Common myeloid progenitor, CD34-positive (primary cell): ENCODE measurements around the gene FBXW5.

Experiments used
- CTCF ChIA-PET: fragments of 350-600 bp; sonication (Branson Sonifier 250); formaldehyde crosslinking; loops from one replicate; lab custom pipeline; 2021; ENCODE audit warnings: antibody characterized with exemption; lab: Charles Lee
- POLR2A ChIA-PET: fragments of 350-600 bp; sonication (Branson Sonifier 250); formaldehyde crosslinking; loops from one replicate; lab custom pipeline; 2021; ENCODE audit warnings: antibody characterized with exemption; lab: Charles Lee
- DNase-seq, 3 donors: peaks; one replicate each; pipeline versions ENCODE4 v3.0.0 to v3.0.0-alpha.2; 2013
- H3K27ac ChIP-seq, 2 experiments: 1 replicate in 1 of 2; 2 replicates in 1 of 2; pipeline ENCODE4 v1.7.0; 2013; ENCODE audit warnings: inconsistent platforms in 2 of 2, low read length in 2 of 2, mild to moderate bottlenecking in 2 of 2, low read depth in 1 of 2, moderate library complexity in 1 of 2; ENCODE audit not compliant: severe bottlenecking in 2 of 2, insufficient read depth in 1 of 2, poor library complexity in 1 of 2
- H3K27me3 ChIP-seq, 5 experiments: replicated peaks in 2 of 5; 1 replicate in 3 of 5; 2 replicates in 2 of 5; pipeline versions ENCODE4 v1.6.1 to v1.7.0; 2013; ENCODE audit warnings: low read length in 4 of 5, mild to moderate bottlenecking in 2 of 5, moderate library complexity in 2 of 5, inconsistent platforms in 1 of 5; ENCODE audit not compliant: insufficient read depth in 5 of 5, control insufficient read depth in 4 of 5
- H3K36me3 ChIP-seq, 4 experiments: 1 replicate in 2 of 4; 2 replicates in 2 of 4; pipeline versions ENCODE4 v1.6.1 to v1.7.0; 2013; ENCODE audit warnings: low read length in 3 of 4, control low read depth in 1 of 4, mild to moderate bottlenecking in 1 of 4; ENCODE audit not compliant: control insufficient read depth in 4 of 4, insufficient read depth in 4 of 4
- H3K4me1 ChIP-seq, 4 experiments: 1 replicate in 3 of 4; 2 replicates in 1 of 4; pipeline versions ENCODE4 v1.6.1 to v1.7.1; 2013; ENCODE audit warnings: low read length in 3 of 4, mild to moderate bottlenecking in 3 of 4, control low read depth in 1 of 4, inconsistent platforms in 1 of 4, moderate library complexity in 1 of 4; ENCODE audit not compliant: control insufficient read depth in 4 of 4, insufficient read depth in 4 of 4; ENCODE audit errors: control extremely low read depth in 1 of 4
- H3K4me3 ChIP-seq, 7 experiments: 1 replicate in 4 of 7; 2 replicates in 3 of 7; pipeline versions ENCODE4 v1.5.1 to v1.7.0; 2013; ENCODE audit warnings: mild to moderate bottlenecking in 7 of 7, low read length in 6 of 7, moderate library complexity in 6 of 7, inconsistent platforms in 2 of 7, low read depth in 2 of 7, control low read depth in 1 of 7; ENCODE audit not compliant: insufficient read depth in 4 of 7, control insufficient read depth in 1 of 7; ENCODE audit errors: extremely low read depth in 1 of 7
- H3K9me3 ChIP-seq, 5 experiments: 1 replicate in 4 of 5; 2 replicates in 1 of 5; pipeline versions ENCODE4 v1.6.1 to v1.7.1; 2013; ENCODE audit warnings: low read length in 4 of 5, mild to moderate bottlenecking in 2 of 5, inconsistent platforms in 1 of 5, low read depth in 1 of 5, moderate library complexity in 1 of 5; ENCODE audit not compliant: control insufficient read depth in 4 of 5, insufficient read depth in 2 of 5; ENCODE audit errors: control extremely low read depth in 1 of 5
- WGBS: methylation state at CpG from one replicate; pipeline ENCODE4 v1.1.5; 2013; ENCODE audit not compliant: insufficient coverage; 5-methylcytosine and 5-hydroxymethylcytosine counted together

FBXW5 gene

GRCh38 chr9:136939996-136940525 lies 4.5 kb downstream of the FBXW5 start:
- no peak for DNase-seq
- POLR2A ChIA-PET: no interaction called here
- Histone ChIP-seq H3K27me3 (no peaks in the 10 kb centered on the region), H3K4me3 (no peak overlapping the region), H3K4me1 (peaks cover 0 to 21% (median 14%) of the 10 kb centered on the region in 4 experiments), H3K36me3 (peaks cover 4 to 52% (median 31%) of the 10 kb centered on the region in 4 experiments), H3K27ac (no peak overlapping the region), H3K9me3 (peaks cover 0 to 3% (median 0%) of the 10 kb centered on the region in 5 experiments)
- CTCF ChIA-PET: interaction anchor here (1.4 kb wide), 1 partner anchor 12 kb away, joined by 3 read pairs; no protein-coding TSS in a partner anchor
- 93% methylated on average over 16 of the region's 16 CpGs for WGBS

GRCh38 chr9:136939431-136939995 lies 5.0 kb downstream of the FBXW5 start:
- no peak for DNase-seq
- peaks cover 4 to 52% (median 31%) of the 10 kb centered on the region in 4 experiments for H3K36me3 ChIP-seq
- no peak overlapping the region for H3K4me3 ChIP-seq
- CTCF ChIA-PET: interaction anchor here (1.4 kb wide), 1 partner anchor 11 kb away, joined by 3 read pairs; no protein-coding TSS in a partner anchor
- no peak overlapping the region for H3K27ac ChIP-seq
- H3K4me1 ChIP-seq: peaks cover 0 to 18% (median 10%) of the 10 kb centered on the region in 4 experiments
- peaks cover 0 to 3% (median 0%) of the 10 kb centered on the region in 5 experiments for H3K9me3 ChIP-seq
- POLR2A ChIA-PET: no interaction called here
- WGBS: 96% methylated on average over 27 of the region's 28 CpGs
- H3K27me3 ChIP-seq: no peaks in the 10 kb centered on the region

- 91% methylated on average over 13 of the region's 15 CpGs for WGBS
- no peaks in the 10 kb centered on the region for H3K27me3 ChIP-seq
- H3K27ac ChIP-seq: no peak overlapping the region
- H3K36me3 ChIP-seq: peaks cover 4 to 52% (median 29%) of the 10 kb centered on the region in 4 experiments
- peaks cover 0 to 4% (median 0%) of the 10 kb centered on the region in 4 experiments for H3K4me1 ChIP-seq
- H3K9me3 ChIP-seq: peaks cover 0 to 3% (median 0%) of the 10 kb centered on the region in 5 experiments
- no peak overlapping the region for H3K4me3 ChIP-seq
- CTCF ChIA-PET: interaction anchor here (1.0 to 1.2 kb wide), 2 partner anchors 9 to 11 kb away, joined by 3 read pairs; no protein-coding TSS in a partner anchor
- POLR2A ChIA-PET: interaction anchor here (0.6 kb wide), 1 partner anchor 16 kb away, joined by 3 read pairs; no protein-coding TSS in a partner anchor
- no peak for DNase-seq
Observed at GRCh38 chr9:136937186-136938001, 7.1 kb downstream of the FBXW5 start.

GRCh38 chr9:136936645-136937170 lies 7.8 kb downstream of the FBXW5 start:
- Histone ChIP-seq H3K27ac (no peak overlapping the region), H3K27me3 (no peaks in the 10 kb centered on the region), H3K9me3 (peaks cover 0 to 3% (median 0%) of the 10 kb centered on the region in 5 experiments), H3K36me3 (peaks cover 4 to 45% (median 26%) of the 10 kb centered on the region in 4 experiments), H3K4me3 (no peak overlapping the region), H3K4me1 (peaks cover 0 to 4% (median 0%) of the 10 kb centered on the region in 4 experiments)
- DNase-seq: no peak
- CTCF ChIA-PET: no interaction called here
- WGBS: 100% methylated on average over 4 of the region's 8 CpGs
- POLR2A ChIA-PET: no interaction called here

GRCh38 chr9:136935651-136936050 lies 8.9 kb downstream of the FBXW5 start:
- CTCF ChIA-PET: interaction anchor here (0.7 to 1.1 kb wide), 2 partner anchors 8 to 153 kb away, joined by 3 read pairs; partner anchors contain the start of gene FBXW5
- H3K36me3 ChIP-seq: peaks cover 4 to 34% (median 17%) of the 10 kb centered on the region in 4 experiments
- H3K4me1 ChIP-seq: peaks cover 0 to 4% (median 0%) of the 10 kb centered on the region in 4 experiments
- no peak overlapping the region for H3K4me3 ChIP-seq
- peaks cover 0 to 3% (median 0%) of the 10 kb centered on the region in 5 experiments for H3K9me3 ChIP-seq
- no peaks in the 10 kb centered on the region for H3K27me3 ChIP-seq
- DNase-seq: no peak
- POLR2A ChIA-PET: no interaction called here
- WGBS: 71% methylated on average over 2 of the region's 3 CpGs
- H3K27ac ChIP-seq: no peak overlapping the region

GRCh38 chr9:136934277-136934676 lies 10.3 kb downstream of the FBXW5 start:
- Histone ChIP-seq H3K36me3 (peaks cover 2 to 23% (median 14%) of the 10 kb centered on the region in 4 experiments), H3K27me3 (no peaks in the 10 kb centered on the region), H3K27ac (no peak overlapping the region), H3K4me3 (no peak overlapping the region), H3K9me3 (peaks cover 0 to 3% (median 0%) of the 10 kb centered on the region in 5 experiments), H3K4me1 (peaks cover 0 to 1% (median 0%) of the 10 kb centered on the region in 4 experiments)
- POLR2A ChIA-PET: no interaction called here
- CTCF ChIA-PET: no interaction called here
- WGBS: 96% methylated on average over 2 of the region's 3 CpGs
- no peak for DNase-seq
